ENCODE data around the gene UBE2E2.
"Not testable (repeated sequence)": the region's sequence is repeated elsewhere in the genome, so short reads cannot be mapped to it uniquely, and the experiment has no call there.

The UBE2E2 gene

GRCh38 chr3:23336853-23337252 lies 133.7 kb downstream of the UBE2E2 start:
- not testable (repeated sequence) for DNase-seq

- DNase-seq, result no peak
Measured at GRCh38 chr3:23341147-23341838, 138.2 kb downstream of the UBE2E2 start.

GRCh38 chr3:23342343-23342742 lies 139.2 kb downstream of the UBE2E2 start:
- DNase-seq, result no peak

GRCh38 chr3:23343509-23343908 lies 140.4 kb downstream of the UBE2E2 start:
- DNase-seq, result no peak

- DNase-seq, result no peak
Measured at GRCh38 chr3:23344886-23345285, 141.8 kb downstream of the UBE2E2 start.

GRCh38 chr3:23349444-23349843 lies 146.3 kb downstream of the UBE2E2 start:
- DNase-seq, result not testable (repeated sequence)

- no peak for DNase-seq
Measured at GRCh38 chr3:23356169-23356568, 153.0 kb downstream of the UBE2E2 start.

GRCh38 chr3:23356923-23357322 lies 153.8 kb downstream of the UBE2E2 start:
- no peak for DNase-seq

- DNase-seq, result no peak
Measured at GRCh38 chr3:23359116-23359515, 156.0 kb downstream of the UBE2E2 start.

- peak; percentile 0 for DNase-seq
Measured at GRCh38 chr3:23365066-23365465, 161.9 kb downstream of the UBE2E2 start.

- DNase-seq, result no peak
Measured at GRCh38 chr3:23368731-23369130, 165.6 kb downstream of the UBE2E2 start.

GRCh38 chr3:23372285-23372684 lies 169.2 kb downstream of the UBE2E2 start:
- no peak for DNase-seq

GRCh38 chr3:23376516-23377248 lies 173.6 kb downstream of the UBE2E2 start:
- no peak for DNase-seq

- no peak for DNase-seq
Measured at GRCh38 chr3:23377928-23378672, 175.0 kb downstream of the UBE2E2 start.

- DNase-seq, result no peak
Measured at GRCh38 chr3:23383875-23384274, 180.7 kb downstream of the UBE2E2 start.

- peak; percentile 12 for DNase-seq
Measured at GRCh38 chr3:23385327-23385726, 182.2 kb downstream of the UBE2E2 start.

- peak; percentile 2 for DNase-seq
Measured at GRCh38 chr3:23387286-23387918, 184.3 kb downstream of the UBE2E2 start.

- DNase-seq, result peak; percentile 82
Measured at GRCh38 chr3:23389089-23389488, 186.0 kb downstream of the UBE2E2 start.

- DNase-seq, result peak; percentile 1
Measured at GRCh38 chr3:23389686-23390085, 186.6 kb downstream of the UBE2E2 start.

- DNase-seq, result no peak
Measured at GRCh38 chr3:23390446-23390845, 187.3 kb downstream of the UBE2E2 start.

- DNase-seq, result no peak
Measured at GRCh38 chr3:23390989-23391553, 187.9 kb downstream of the UBE2E2 start.

- no peak for DNase-seq
Measured at GRCh38 chr3:23395115-23395514, 192.0 kb downstream of the UBE2E2 start.

- peak; percentile 10 for DNase-seq
Measured at GRCh38 chr3:23396746-23397145, 193.6 kb downstream of the UBE2E2 start.

Data from DMS53 (cell line).